Peyer's patch (tissue), 4 donors: ENCODE results near the gene UIMC1. TPM values are rescaled to one million over a fixed set of nuclear protein-coding genes. Genes with fewer than 3 reads are reported as not detected.

Experiments
- DNase-seq, 3 donors: peaks; one replicate each; pipeline ENCODE4 v3.0.0-alpha.2; 2017 to 2019
- H3K27ac ChIP-seq, 4 donors: fragments of 200-600 bp; sonication (generic); one replicate each; pipeline ENCODE4 v1.5.1; 2016 to 2019
- H3K27me3 ChIP-seq, 2 donors: fragments of 200-600 bp; sonication (generic); one replicate each; pipeline ENCODE4 v1.5.1; 2019
- H3K36me3 ChIP-seq, 3 donors: fragments of 200-600 bp; sonication (generic); one replicate each; pipeline ENCODE4 v1.5.1; 2016 to 2019
- H3K4me1 ChIP-seq, 4 donors: fragments of 200-600 bp; sonication (generic); one replicate each; pipeline ENCODE4 v1.5.1; 2016 to 2019
- H3K4me3 ChIP-seq, 4 donors: fragments of 200-600 bp; sonication (generic); 1 replicate in 3 of 4; 2 replicates in 1 of 4; pipeline ENCODE4 v1.5.1; 2016 to 2019; ENCODE audit warnings: mild to moderate bottlenecking in 1 of 4
- H3K9me3 ChIP-seq, 4 donors: fragments of 200-600 bp; sonication (generic); one replicate each; pipeline ENCODE4 v1.5.1; 2016 to 2019; ENCODE audit warnings: mild to moderate bottlenecking in 1 of 4
- CTCF ChIP-seq, 6 experiments: fragments of 450-650 bp in 4 of 6; fragments of 200-600 bp in 2 of 6; sonication (generic) in 1 of 6; IDR thresholded peaks; one replicate each; pipeline ENCODE4 v1.5.1; 2017 to 2019; ENCODE audit warnings: antibody characterized with exemption in 6 of 6, mild to moderate bottlenecking in 3 of 6, moderate library complexity in 1 of 6
- POLR2A ChIP-seq, 2 donors: fragments of 450-650 bp; IDR thresholded peaks; one replicate each; pipeline ENCODE4 v1.5.1; 2017; ENCODE audit warnings: antibody characterized with exemption in 2 of 2, mild to moderate bottlenecking in 2 of 2, moderate library complexity in 2 of 2
- total RNA-seq, 4 donors: library from RNA; depleted of rRNA; stranded (reverse); fragments of >200 nt; gene quantifications; one replicate each; pipeline ENCODE4 v1.1.0, GENCODE V29; 2016

Gene UIMC1
- total RNA-seq, 4 donors from 2014 or later: 22.4 to 111 (median 41.3) TPM

- Histone ChIP-seq H3K36me3 (peaks cover 0 to 4% (median 0%) of the 10 kb centered on the region in 3 donors), H3K4me3 (no peak overlapping the region), H3K27ac (no peak overlapping the region), H3K27me3 (no peaks in the 10 kb centered on the region), H3K4me1 (peaks cover 0 to 9% (median 0%) of the 10 kb centered on the region in 4 donors), H3K9me3 (no peaks in the 10 kb centered on the region)
- no peak for DNase-seq
- no peak for TF ChIP-seq CTCF (IDR thresholded peaks at IDR 0.05)
- no peak for TF ChIP-seq POLR2A (IDR thresholded peaks at IDR 0.05)
Observed at GRCh38 chr5:177029498-177029897, 22.9 kb upstream of the UIMC1 start.

DNA sequence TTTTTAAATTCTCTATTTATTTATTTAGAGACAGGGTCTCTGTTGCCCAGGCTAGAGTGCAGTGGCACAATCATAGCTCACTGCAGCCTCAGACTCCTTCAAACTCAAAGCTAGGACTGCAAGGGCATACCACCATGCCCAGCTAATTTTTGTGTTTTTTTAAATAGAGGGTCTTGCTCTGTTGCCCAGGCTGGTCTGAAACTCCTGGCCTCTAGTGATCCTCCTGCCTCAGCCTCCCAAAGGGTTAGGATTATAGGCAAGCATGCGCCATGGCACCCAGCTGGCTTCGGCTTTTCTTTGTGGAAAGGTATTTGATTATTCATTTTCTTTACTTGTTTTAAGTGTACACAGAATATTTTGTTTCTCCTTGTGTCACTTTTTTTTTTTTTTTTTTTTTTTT is 21.1 kb upstream of the UIMC1 start:
- H3K36me3 ChIP-seq: peaks cover 0 to 4% (median 0%) of the 10 kb centered on the region in 3 donors
- no peak for DNase-seq
- no peak overlapping the region for H3K4me3 ChIP-seq
- TF ChIP-seq POLR2A (IDR thresholded peaks at IDR 0.05) (no peak), CTCF (IDR thresholded peaks at IDR 0.05) (no peak)
- peaks cover 0 to 15% (median 2%) of the 10 kb centered on the region in 4 donors for H3K4me1 ChIP-seq
- H3K27ac ChIP-seq: no peak overlapping the region
- H3K27me3 ChIP-seq: no peaks in the 10 kb centered on the region
- no peaks in the 10 kb centered on the region for H3K9me3 ChIP-seq

- DNase-seq: no peak
- H3K4me1 ChIP-seq: peaks cover 0 to 21% (median 5%) of the 10 kb centered on the region in 4 donors
- H3K27ac ChIP-seq: no peak overlapping the region
- TF ChIP-seq CTCF (IDR thresholded peaks at IDR 0.05) (no peak), POLR2A (IDR thresholded peaks at IDR 0.05) (no peak)
- H3K36me3 ChIP-seq: no peaks in the 10 kb centered on the region
- no peaks in the 10 kb centered on the region for H3K27me3 ChIP-seq
- no peaks in the 10 kb centered on the region for H3K9me3 ChIP-seq
- H3K4me3 ChIP-seq: no peak overlapping the region
Observed at GRCh38 chr5:177025101-177025601, 18.6 kb upstream of the UIMC1 start.

DNA sequence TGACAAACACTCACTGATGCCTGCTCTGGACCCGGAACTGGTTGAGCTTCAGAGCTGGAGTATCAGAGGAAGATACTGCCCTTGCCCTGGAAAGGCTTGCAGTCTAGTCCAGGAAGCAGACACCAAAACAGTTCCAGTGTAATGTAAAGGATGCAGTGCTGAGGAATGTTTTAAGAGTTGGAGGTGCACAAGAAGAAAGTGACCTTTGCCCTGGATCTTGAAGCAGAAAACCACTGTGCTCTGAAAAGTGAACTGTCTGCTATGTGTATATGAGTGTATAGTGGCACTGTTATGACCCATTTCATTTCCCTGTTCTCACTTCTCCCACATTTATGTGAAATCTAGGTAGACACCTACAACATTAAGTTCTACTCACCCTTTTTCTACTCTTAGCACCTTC is 18.0 kb upstream of the UIMC1 start:
- Histone ChIP-seq H3K27me3 (no peaks in the 10 kb centered on the region), H3K4me1 (peaks cover 0 to 21% (median 5%) of the 10 kb centered on the region in 4 donors), H3K27ac (no peak overlapping the region), H3K36me3 (no peaks in the 10 kb centered on the region), H3K9me3 (no peaks in the 10 kb centered on the region), H3K4me3 (no peak overlapping the region)
- DNase-seq: no peak
- TF ChIP-seq CTCF (IDR thresholded peaks at IDR 0.05) (no peak), POLR2A (IDR thresholded peaks at IDR 0.05) (no peak)

GRCh38 chr5:177023303-177023664 is 16.7 kb upstream of the UIMC1 start:
- DNase-seq: no peak
- Histone ChIP-seq H3K27ac (peak overlapping the region; percentile 75 to 91 (median 78)), H3K9me3 (no peaks in the 10 kb centered on the region), H3K4me1 (peaks cover 0 to 21% (median 5%) of the 10 kb centered on the region in 4 donors), H3K4me3 (peak overlapping the region; percentile 77 to 95 (median 86)), H3K27me3 (no peaks in the 10 kb centered on the region), H3K36me3 (no peaks in the 10 kb centered on the region)
- TF ChIP-seq CTCF (IDR thresholded peaks at IDR 0.05) (no peak), POLR2A (IDR thresholded peaks at IDR 0.05) (no peak)
